ENCODE data around the gene SECTM1.
"Not testable (repeated sequence)": the region's sequence is repeated elsewhere in the genome, so short reads cannot be mapped to it uniquely, and the experiment has no call there.

The SECTM1 gene

DNA sequence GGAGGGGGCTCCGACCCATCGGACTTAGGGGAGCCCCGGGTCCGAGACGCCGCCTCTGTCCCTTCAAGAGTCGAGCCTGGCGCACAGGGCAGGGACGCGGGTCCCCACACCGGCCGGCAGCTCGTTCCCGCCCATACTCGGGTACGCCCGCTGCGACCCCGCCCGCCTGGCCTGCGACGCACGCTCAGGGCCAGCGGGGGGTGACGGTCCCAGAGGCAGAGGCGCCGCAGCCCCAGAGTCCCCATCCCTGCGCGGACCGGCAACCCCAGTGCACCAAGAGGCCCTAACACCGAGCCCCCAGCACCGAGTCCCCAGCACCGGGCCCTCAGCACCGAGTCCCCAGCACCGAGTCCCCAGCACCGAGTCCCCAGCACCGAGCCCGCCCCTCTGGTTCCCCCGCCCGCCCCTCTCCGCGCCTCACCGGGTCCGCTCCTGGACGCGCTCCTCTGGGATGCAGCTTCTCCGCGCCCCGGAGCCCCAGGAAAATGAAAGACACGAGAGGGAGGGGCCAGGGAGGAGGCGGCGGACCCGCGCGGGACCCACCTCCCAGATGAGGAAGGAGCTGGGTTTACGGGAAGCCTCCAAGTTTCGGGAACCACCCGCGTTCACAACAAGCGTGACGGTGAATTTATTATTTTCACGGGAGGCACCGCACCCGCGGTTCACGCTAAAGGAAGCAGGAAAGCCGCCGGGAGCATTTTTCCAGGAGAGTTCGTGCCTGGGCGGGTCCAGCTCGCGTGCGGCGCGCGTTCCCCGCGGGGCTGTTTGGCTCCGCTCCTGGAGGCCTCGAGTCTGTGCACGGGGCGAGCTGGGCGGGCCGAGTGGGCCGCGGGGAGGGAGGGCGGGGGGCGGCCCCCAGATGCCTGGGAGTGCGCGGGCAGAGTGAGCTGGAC, at the start of gene SECTM1:
TSS of gene SECTM1 (minus strand) at position 488 of the 893 bp plus-strand sequence. CDS start 6,526 bp downstream, outside the sequence.
- DNase-seq: no peak

DNA sequence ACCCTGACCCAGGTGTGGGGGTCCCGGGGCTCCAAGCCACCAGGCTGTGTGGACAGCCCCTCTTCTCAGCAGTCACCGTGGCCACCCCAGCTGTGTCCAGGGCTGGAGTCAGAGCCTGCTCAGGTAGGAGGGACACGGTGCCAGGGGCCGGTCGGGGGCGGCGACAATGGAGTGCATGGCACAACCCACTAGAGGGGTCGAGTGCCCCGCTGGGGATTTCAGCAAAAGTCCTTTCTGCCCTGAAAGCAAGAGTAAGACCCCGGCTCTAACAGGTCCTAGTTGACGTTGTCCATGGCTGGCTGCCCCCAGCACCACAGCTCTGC, 49.3 kb upstream of the SECTM1 start:
- no peak for DNase-seq

- DNase-seq: not testable (repeated sequence)
These were observed 48.8 kb upstream of the SECTM1 start for GRCh38 chr17:82382220-82382932.

GRCh38 chr17:82381703-82382009, 48.1 kb upstream of the SECTM1 start:
- DNase-seq: not testable (repeated sequence)

DNA sequence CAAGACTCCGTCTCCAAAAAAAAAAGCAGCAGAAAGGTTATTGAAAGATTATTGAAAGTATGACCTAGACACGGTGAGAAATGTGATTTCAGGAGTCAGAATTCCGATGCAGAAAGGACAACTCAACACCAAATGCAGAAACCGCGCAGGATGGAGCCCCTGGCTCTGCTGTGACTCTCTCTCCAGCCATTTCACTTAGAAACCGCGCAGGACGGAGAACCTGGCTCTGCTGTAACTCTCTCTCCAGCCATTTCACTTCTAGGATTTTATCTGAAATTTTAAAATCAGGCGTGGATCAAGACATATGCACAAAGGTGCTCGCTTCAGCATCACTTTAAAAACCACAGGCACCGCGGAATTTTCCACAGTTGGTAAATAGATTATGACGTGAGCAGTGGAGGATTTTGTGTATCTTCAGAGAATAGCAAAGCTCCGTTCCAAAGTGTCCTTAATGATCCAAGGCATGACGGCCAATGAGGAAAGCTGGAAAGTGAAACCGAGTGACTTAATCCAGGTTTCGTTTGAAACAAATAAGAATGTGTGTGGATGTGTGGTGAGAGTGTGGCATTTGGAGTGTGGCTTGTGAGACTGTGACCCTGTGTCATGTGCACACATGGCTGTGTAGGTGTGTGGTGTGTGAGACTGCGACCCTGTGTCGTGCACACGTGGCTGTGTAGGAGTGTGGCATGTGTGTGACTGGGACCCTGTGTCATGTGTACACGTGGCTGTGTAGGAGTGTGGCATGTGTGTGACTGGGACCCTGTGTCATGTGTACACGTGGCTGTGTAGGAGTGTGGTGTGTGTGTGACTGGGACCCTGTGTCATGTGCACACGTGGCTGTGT, 47.5 kb upstream of the SECTM1 start:
- no peak for DNase-seq

GRCh38 chr17:82378741-82379021, 45.1 kb upstream of the SECTM1 start:
- no peak for DNase-seq

- no peak for DNase-seq
These were observed 44.6 kb upstream of the SECTM1 start for GRCh38 chr17:82377924-82378740.

GRCh38 chr17:82377294-82377693, 43.7 kb upstream of the SECTM1 start:
- not testable (repeated sequence) for DNase-seq

GRCh38 chr17:82376042-82376730, 42.6 kb upstream of the SECTM1 start:
- DNase-seq: no peak

DNA sequence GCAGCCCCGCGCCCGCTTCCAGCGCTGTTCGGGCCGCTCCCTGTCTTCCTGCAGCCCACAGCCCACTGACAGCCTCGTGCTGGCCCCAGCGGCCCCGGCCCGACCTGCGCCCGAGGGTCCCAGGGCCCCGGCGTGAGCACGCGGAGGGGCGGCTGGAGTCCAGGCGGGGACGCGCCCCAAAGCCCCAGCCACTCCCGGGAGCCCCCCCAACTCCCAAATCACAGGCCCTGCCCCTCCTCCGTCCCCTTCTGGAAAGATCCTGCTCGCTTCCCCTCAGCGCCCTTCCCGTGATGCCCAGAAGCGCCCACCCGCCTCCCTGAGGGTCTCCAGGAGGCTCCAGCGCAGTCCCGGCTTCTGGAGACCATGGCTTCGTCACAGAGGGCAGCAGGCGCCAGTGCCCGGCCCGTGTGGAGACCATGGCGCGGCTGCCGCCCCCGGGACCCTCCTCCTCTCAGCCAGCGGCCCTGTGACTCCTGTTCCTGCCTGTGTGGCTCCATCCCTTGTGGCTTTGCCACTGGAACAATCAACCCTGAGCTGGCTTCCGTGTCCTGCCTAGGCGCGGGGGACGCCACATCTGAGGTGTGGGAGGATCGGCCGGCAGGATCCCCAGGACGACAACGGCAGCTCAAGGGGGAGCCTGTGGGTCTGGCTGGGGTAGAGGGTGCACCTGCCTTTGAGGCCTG, 41.9 kb upstream of the SECTM1 start:
- DNase-seq: no peak

GRCh38 chr17:82374626-82375331, 41.2 kb upstream of the SECTM1 start:
- DNase-seq: no peak

DNA sequence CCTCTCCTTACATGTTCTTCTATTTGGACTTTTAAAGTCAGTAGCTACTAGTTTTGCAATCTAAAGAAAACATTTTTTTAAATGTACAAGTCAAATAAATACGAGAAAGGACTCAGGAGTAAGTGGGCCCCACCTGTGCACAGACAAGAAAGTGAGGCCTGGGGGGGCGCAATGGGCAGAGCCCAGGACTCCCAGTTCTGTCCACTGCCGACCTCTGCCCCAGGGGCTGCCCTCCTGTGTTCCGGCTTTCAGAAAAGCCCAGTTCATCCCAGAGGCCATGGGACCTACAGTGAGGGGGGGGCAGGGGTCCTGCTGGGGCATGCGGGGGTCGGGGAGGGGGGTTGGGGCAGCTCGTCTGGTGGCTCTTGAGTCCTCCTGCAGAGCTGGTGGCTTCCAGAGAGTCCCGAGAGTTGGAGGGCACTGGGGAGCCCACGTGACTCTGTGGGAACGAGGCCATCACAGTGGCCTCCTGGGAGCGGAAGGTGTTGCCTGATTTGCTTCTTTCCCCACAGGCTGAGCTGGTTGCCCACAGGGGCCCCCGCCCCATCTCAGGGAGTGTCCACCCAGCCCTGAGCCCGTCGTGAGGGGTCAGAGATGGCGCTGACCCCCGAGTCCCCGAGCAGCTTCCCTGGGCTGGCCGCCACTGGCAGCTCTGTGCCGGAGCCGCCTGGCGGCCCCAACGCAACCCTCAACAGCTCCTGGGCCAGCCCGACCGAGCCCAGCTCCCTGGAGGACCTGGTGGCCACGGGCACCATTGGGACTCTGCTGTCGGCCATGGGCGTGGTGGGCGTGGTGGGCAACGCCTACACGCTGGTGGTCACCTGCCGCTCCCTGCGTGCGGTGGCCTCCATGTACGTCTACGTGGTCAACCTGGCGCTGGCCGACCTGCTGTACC, 40.4 kb upstream of the SECTM1 start:
- no peak for DNase-seq

- DNase-seq: not testable (repeated sequence)
These were observed 39.5 kb upstream of the SECTM1 start for GRCh38 chr17:82373072-82373452.

GRCh38 chr17:82372249-82373071, 38.9 kb upstream of the SECTM1 start:
- no peak for DNase-seq

DNA sequence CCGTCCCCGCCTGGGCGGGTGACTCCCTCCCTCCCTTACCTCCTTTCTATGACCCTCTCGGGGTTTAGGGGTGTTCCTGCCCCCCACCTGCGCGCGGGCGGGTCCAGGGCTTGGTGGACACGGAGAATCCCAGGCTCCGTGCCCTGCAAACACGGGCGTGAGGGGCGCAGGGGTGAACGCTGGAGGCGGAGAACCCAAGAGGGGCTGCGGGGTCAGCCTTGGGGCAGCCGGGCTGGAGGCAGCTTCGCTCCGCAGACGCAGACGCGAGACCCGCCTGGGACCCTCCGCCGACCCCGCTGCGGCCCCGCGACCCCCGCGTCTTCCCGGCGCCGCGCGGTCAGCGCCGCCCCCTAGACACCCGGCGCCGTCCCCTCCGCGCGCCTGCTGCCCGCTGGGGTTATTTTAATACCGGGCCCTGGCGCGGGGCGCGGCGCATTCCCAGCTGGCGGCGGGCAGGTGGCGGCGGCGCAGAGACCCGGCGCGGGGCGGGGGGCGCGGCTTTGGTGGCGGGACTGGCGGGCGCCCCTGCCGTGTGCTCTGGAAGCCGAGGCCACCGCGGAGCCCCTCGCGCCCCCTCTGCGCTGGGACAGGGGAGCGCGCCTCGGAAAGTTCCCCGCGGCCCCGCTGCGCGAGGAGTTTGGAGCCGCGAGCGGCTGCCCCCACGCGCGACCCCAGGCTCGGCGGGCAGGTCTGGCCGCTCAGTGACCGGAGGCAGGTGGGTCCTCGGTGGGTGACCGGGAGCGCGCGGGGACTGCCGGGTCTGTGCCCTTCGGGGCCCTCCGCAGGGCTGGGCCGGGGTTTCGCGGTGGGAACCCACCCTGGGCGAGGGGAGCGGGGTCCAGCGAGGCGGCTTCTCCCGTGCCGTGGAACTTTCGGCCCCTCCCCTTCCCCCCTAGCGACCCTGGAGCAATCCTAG, 38.0 kb upstream of the SECTM1 start, which contains the start of gene UTS2R:
TSS of gene UTS2R (plus strand) at position 433 of the 916 bp plus-strand sequence. CDS start 2,560 bp downstream, outside the sequence.
- no peak for DNase-seq

- DNase-seq: peak; percentile 23
These were observed 37.1 kb upstream of the SECTM1 start for GRCh38 chr17:82370471-82371332.

- DNase-seq: no peak
These were observed 35.6 kb upstream of the SECTM1 start for GRCh38 chr17:82369211-82369610.

Measured in stimulated activated CD4-positive, alpha-beta T cell treated with anti-CD3 and anti-CD28 coated beads, Interleukin-1b, Interleukin-23, amount 100 ng/mL, for 48 hours (primary cell).